H1 (cell line): ENCODE data around the gene NKAIN4. TPM values are rescaled to one million over a fixed set of nuclear protein-coding genes. Genes with fewer than 3 reads are reported as not detected.

Experiments used
- BRCA1 ChIP-seq: IDR thresholded peaks from 2 replicates; pipeline ENCODE4 v1.6.1; 2012; ENCODE audit warnings: low read depth, low read length, improper control_type of control experiment
- CREB1 ChIP-seq: IDR thresholded peaks from 2 replicates; pipeline ENCODE4 v1.6.1; 2012; ENCODE audit warnings: inconsistent platforms
- EP300 ChIP-seq, 2 experiments: IDR thresholded peaks; 1 replicate in 1 of 2; 2 replicates in 1 of 2; pipeline ENCODE4 v1.6.1; 2011 to 2012; ENCODE audit warnings: low read depth in 2 of 2, low read length in 2 of 2, mild to moderate bottlenecking in 2 of 2, borderline replicate concordance in 1 of 2, inconsistent platforms in 1 of 2, moderate library complexity in 1 of 2
- NANOG ChIP-seq: IDR thresholded peaks from 2 replicates; pipeline ENCODE4 v1.6.1; 2011; ENCODE audit warnings: low read length, low read depth, mild to moderate bottlenecking, inconsistent platforms; ENCODE audit not compliant: insufficient read depth, poor library complexity, severe bottlenecking
- POLR2AphosphoS5 ChIP-seq: IDR thresholded peaks from 2 replicates; pipeline ENCODE4 v1.6.1; 2011; ENCODE audit warnings: low read depth, low read length
- ZNF274 ChIP-seq: IDR thresholded peaks from 2 replicates; pipeline ENCODE4 v1.7.0; 2012; ENCODE audit warnings: low read length, borderline replicate concordance; ENCODE audit errors: extremely low read depth
- polyA plus RNA-seq, 7 experiments: library from polyadenylated mRNA; depleted of rRNA in 3 of 7; stranded (reverse) in 5 of 7; unstranded in 2 of 7; fragments of >200 nt in 5 of 7; fragments of 200-250 nt in 2 of 7; gene quantifications; 1 replicate in 5 of 7; 2 replicates in 1 of 7; 4 replicates in 1 of 7; pipeline versions ENCODE4 v1.2.1 to v1.2.3, GENCODE V29; 2011 to 2013; ENCODE audit warnings: missing spikeins in 2 of 7, mixed read lengths in 2 of 7
- total RNA-seq: library from RNA; stranded (reverse); fragmentation: NEBNext Ultra II Directional; extraction: Animal tissue kit (Norgen Biotek cat#: 25700); gene quantifications from 2 replicates; pipeline ENCODE4 v1.2.1, GENCODE V29; 2021
- TF ChIP-seq, protein P1 (sequence below), 3 experiments: IDR thresholded peaks; 1 replicate in 2 of 3; 2 replicates in 1 of 3; pipeline versions ENCODE4 v1.5.1 to v1.6.1; 2011; ENCODE audit warnings: low read length in 3 of 3, mild to moderate bottlenecking in 3 of 3, inconsistent platforms in 2 of 3, low read depth in 1 of 3, moderate library complexity in 1 of 3; ENCODE audit not compliant: insufficient read depth in 1 of 3; ENCODE audit errors: control extremely low read depth in 1 of 3

The NKAIN4 gene
- total and polyA plus RNA-seq, 2 of the 8 experiments (the other 6 are each of a cell fraction or from before 2014, with no cell fraction given): 6.9 to 17.0 TPM

DNA sequence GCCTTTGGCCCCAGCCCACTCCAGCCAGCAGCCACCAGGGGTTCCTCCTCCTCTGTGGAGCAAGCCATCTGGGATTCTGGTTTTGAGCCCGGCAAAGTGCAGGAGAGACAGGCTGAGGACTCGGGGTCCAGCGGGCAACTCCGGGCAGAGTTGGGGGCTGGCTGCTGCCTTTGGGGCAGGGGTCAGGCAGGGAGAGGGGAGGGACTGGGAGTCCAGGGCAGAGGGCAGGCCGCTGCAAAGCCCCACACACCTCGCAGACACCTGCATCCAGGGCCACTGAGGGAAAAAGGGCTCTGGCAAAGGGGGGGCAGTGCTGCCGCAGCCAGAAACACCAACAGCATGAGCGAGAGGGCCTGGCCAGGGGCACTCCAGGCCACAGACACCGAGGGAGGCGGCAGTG, 9.8 kb downstream of the NKAIN4 start (continued):
- TF ChIP-seq, protein P1, sequence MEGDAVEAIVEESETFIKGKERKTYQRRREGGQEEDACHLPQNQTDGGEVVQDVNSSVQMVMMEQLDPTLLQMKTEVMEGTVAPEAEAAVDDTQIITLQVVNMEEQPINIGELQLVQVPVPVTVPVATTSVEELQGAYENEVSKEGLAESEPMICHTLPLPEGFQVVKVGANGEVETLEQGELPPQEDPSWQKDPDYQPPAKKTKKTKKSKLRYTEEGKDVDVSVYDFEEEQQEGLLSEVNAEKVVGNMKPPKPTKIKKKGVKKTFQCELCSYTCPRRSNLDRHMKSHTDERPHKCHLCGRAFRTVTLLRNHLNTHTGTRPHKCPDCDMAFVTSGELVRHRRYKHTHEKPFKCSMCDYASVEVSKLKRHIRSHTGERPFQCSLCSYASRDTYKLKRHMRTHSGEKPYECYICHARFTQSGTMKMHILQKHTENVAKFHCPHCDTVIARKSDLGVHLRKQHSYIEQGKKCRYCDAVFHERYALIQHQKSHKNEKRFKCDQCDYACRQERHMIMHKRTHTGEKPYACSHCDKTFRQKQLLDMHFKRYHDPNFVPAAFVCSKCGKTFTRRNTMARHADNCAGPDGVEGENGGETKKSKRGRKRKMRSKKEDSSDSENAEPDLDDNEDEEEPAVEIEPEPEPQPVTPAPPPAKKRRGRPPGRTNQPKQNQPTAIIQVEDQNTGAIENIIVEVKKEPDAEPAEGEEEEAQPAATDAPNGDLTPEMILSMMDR (IDR thresholded peaks at IDR 0.05; ENCODE audit: control extremely low read depth in 1 of 3, insufficient read depth in 1 of 3, low read depth in 1 of 3, low read length in 3 of 3): no peak
- TF ChIP-seq POLR2AphosphoS5 (no peak), ZNF274 (no peak), EP300 (IDR thresholded peaks at IDR 0.05; ENCODE audit: borderline replicate concordance in 1 of 2, low read depth in 2 of 2, low read length in 2 of 2) (no peak), CREB1 (no peak), BRCA1 (no peak), NANOG (no peak)
